Activated T-cell treated with anti-CD3 and anti-CD28 coated beads for 1 hour (primary cell): ENCODE results near the gene DNM3.

Source experiments
- DNase-seq: peaks from one replicate; pipeline ENCODE4 v3.0.0-alpha.2; 2020; ENCODE audit warnings: low read depth

Gene DNM3

GRCh38 chr1:172177849-172178248, 336.6 kb downstream of the DNM3 start:
- DNase-seq, result no peak

- DNase-seq, result no peak
Observed at GRCh38 chr1:172178886-172179285, 337.6 kb downstream of the DNM3 start.

GRCh38 chr1:172179918-172180317, 338.6 kb downstream of the DNM3 start:
- no peak for DNase-seq

- peak; percentile 30 for DNase-seq
Observed at GRCh38 chr1:172180501-172181285, 339.4 kb downstream of the DNM3 start.

GRCh38 chr1:172184506-172185191, 343.4 kb downstream of the DNM3 start:
- DNase-seq, result no peak

- no peak for DNase-seq
Observed at GRCh38 chr1:172185211-172185610, 343.9 kb downstream of the DNM3 start.

GRCh38 chr1:172185996-172186395, 344.7 kb downstream of the DNM3 start:
- DNase-seq, result no peak

GRCh38 chr1:172201572-172201971, 360.3 kb downstream of the DNM3 start:
- DNase-seq, result no peak

- no peak for DNase-seq
Observed at GRCh38 chr1:172203135-172203823, 362.0 kb downstream of the DNM3 start.

GRCh38 chr1:172203902-172204301, 362.6 kb downstream of the DNM3 start:
- DNase-seq, result no peak

- DNase-seq, result no peak
Observed at GRCh38 chr1:172206256-172206655, 365.0 kb downstream of the DNM3 start.

GRCh38 chr1:172208635-172209034, 367.3 kb downstream of the DNM3 start:
- DNase-seq, result no peak

GRCh38 chr1:172211221-172211620, 369.9 kb downstream of the DNM3 start:
- DNase-seq, result no peak

- no peak for DNase-seq
Observed at GRCh38 chr1:172212124-172212523, 370.8 kb downstream of the DNM3 start.

GRCh38 chr1:172215006-172215405, 373.7 kb downstream of the DNM3 start:
- DNase-seq, result no peak

GRCh38 chr1:172219966-172220365, 378.7 kb downstream of the DNM3 start:
- DNase-seq, result no peak

- no peak for DNase-seq
Observed at GRCh38 chr1:172220376-172220775, 379.1 kb downstream of the DNM3 start.

- DNase-seq, result no peak
Observed at GRCh38 chr1:172221436-172221835, 380.1 kb downstream of the DNM3 start.

- no peak for DNase-seq
Observed at GRCh38 chr1:172224871-172225270, 383.6 kb downstream of the DNM3 start.

GRCh38 chr1:172229942-172230341, 388.6 kb downstream of the DNM3 start:
- DNase-seq, result no peak

GRCh38 chr1:172230526-172230925, 389.2 kb downstream of the DNM3 start:
- DNase-seq, result no peak

- DNase-seq, result no peak
Observed at GRCh38 chr1:172236958-172237357, 395.7 kb downstream of the DNM3 start.

- no peak for DNase-seq
Observed at GRCh38 chr1:172238158-172238557, 396.9 kb downstream of the DNM3 start.
